AG08395 (cell line): ENCODE measurements around the gene SHROOM2.

Experiments used
- DNase-seq: peaks from one replicate; pipeline ENCODE4 v3.0.0; 2012; ENCODE audit warnings: mixed read lengths, low spot score

SHROOM2 gene

GRCh38 chrX:9899640-9900111 is 113.4 kb downstream of the SHROOM2 start:
- peak; percentile 31 for DNase-seq

DNA sequence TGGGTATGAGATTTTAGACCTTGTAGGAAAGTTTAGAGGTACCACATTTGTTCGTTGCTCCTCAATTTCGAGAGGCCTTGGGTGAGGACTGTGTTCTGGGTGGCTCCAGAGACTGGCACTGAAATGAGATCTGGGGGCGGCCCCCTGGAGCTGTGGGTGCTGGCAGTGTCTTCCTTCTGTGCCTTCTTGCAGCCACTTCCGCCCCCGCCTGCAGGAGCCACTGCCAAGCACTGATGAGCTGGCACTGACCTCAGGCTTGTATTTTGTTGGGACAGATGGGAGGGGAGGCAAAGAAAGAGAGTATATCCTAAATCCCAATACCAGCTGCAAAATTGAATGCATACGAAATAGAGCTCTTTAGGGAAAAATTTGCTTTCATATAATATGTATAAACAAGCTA is 116.4 kb downstream of the SHROOM2 start:
- DNase-seq, result no peak

- DNase-seq, result no peak
Measured at GRCh38 chrX:9903146-9903545, 116.9 kb downstream of the SHROOM2 start.

DNA sequence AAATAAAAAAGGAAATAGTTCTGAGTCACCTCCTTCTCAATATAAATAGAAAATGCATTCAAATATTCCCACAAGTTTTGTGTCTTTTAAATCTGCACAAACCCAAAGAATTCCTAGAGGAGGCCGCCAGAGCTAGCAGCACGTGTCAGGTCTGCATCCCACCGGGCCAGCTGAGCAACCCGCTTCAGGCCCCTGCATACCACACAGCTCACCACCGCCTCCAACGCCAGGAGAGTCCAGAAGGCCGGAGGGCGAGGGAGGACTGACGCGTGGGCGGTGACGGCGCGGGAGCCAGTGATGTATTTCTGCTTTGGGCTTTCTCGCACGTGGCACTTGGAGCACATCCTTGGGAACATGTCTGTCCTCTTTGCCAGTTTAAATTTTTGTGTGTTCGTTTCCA is 119.1 kb downstream of the SHROOM2 start:
- DNase-seq, result no peak

DNA sequence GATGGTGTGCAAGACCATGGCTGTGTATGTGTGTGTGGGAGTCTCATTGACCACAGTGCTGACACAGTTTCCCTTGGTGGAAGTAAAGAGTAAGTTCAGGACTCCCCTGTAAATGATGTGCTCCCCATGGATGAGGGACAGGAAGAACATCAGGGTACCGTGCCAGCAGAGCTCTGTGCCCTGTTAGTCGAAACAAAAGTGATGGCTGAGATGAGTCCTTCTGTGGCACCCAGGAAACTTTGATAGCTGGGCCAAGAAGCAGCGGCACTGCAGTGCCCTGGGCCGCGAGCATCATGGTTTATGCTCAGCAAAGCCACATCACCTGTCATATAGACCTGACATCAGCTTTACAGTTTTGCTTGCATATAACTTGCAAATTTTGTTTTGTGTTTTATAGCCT is 119.5 kb downstream of the SHROOM2 start:
- no peak for DNase-seq

- no peak for DNase-seq
Measured at GRCh38 chrX:9906919-9907318, 120.7 kb downstream of the SHROOM2 start.

- no peak for DNase-seq
Measured at GRCh38 chrX:9907645-9908387, 121.6 kb downstream of the SHROOM2 start.

DNA sequence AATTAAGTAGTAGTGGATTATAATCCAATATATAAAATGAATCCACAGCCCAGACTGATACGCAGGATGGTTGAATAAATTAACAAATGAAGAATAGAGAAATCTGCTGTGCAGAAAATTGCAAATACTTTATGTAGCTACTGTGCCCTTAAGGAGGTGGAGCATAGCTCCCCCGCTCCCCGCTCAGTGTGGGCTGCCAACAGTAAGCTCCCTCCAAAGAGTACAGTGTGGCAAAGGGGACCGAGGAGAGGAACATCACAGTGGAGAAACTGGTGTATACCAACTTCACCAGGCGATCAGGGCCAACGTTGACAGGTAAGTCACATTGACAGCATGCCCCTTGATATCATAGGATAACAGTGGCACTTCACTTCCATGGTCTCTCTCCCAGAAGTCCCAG is 123.0 kb downstream of the SHROOM2 start:
- no peak for DNase-seq

- peak; percentile 21 for DNase-seq
Measured at GRCh38 chrX:9911487-9911886, 125.3 kb downstream of the SHROOM2 start.

- no peak for DNase-seq
Measured at GRCh38 chrX:9912351-9913145, 126.3 kb downstream of the SHROOM2 start.

DNA sequence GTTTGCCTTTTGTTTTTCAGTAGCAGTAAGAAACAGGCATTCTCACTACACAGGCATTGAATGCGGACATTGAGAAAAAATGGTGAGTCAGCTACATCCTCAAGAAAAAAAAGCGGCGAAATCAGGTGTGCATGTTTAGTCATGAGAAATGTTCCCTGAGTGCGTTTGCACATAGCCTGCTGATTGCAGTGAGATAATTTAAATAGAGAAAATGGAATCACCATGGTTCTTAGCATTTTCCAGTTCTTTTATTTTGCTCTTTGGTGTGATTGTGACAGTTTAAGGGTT is 126.9 kb downstream of the SHROOM2 start:
- no peak for DNase-seq

- no peak for DNase-seq
Measured at GRCh38 chrX:9917861-9918260, 131.6 kb downstream of the SHROOM2 start.

DNA sequence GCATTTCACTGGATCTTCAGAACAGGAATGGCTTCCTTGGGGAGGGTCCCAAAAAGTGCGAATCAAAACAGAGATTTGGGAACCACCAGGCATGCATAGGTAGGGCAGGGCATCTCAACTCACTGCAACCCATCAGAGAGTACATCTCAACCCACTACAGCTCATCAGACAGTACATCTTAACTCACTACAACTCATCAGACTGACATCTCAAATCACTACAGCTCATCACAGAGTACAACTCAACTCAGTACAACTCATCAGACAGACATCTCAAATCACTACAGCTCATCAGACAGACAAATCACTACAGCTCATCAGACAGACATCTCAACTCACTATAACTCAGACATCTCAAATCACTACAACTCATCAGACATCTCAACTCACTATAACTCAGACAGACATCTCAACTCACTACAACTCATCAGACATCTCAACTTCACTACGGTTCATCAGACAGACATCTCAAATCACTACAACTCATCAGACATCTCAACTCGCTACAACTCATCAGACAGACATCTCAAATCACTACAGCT is 133.5 kb downstream of the SHROOM2 start:
- DNase-seq, result no peak

DNA sequence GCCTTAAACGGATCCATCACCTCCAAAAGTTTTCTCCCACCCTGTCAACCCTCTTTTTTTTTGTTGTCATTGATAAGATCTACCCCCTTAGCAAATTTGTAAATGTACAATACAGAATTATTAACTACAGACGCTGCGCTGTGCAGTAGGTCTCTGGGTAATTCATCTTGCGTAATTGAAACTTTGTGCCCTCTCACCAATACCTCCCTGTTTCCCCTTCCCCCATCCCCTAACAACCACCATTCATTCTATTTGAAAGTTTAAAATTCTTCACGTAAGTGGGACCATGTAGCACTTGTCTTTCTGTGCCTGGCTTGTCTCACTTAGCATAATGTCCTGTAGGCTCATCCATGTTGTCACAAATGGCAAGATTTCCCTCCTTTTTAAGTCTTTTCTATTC is 135.2 kb downstream of the SHROOM2 start:
- DNase-seq, result no peak

GRCh38 chrX:9923357-9923756 is 137.1 kb downstream of the SHROOM2 start:
- no peak for DNase-seq

GRCh38 chrX:9926002-9926401 is 139.8 kb downstream of the SHROOM2 start:
- DNase-seq, result no peak

DNA sequence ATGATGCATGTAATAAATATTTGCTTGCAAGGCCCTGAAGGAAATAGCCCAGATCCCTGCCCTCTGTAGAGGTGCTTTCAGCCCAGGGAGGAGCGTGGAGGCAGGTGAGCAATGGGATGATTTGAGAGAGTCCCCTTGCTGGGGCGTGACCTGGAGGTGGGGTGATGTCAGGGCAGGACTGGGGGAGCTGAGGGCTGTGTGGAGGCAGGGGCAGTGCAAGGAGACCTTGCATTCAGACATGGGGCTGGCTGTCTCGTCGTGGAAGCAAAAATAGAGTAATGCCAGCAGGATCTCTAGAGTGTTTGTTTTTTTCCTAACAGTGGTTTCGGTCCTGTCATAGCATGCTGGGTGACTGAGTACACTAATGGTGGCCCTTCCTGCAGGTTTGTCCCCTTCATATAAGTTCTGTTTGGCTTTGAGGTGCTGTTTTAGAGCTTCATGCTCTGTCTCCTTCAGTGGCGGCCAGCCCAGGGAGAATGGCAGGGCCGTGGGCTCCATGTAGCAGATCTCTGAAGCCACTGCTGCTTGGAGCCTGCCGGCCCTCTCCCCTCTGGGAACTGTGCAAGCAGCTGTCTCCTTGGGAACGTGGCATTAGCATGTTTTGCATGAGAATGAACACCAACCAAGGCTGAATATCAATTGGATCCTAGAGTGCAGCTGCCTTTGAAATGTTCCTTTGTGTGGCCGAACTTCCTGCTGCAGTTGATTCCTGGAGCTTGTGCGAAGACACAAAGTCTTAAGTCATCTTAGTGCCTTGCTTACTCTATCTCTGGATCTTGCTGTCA is 141.7 kb downstream of the SHROOM2 start:
- no peak for DNase-seq

GRCh38 chrX:9935436-9935835 is 149.2 kb downstream of the SHROOM2 start:
- no peak for DNase-seq

DNA sequence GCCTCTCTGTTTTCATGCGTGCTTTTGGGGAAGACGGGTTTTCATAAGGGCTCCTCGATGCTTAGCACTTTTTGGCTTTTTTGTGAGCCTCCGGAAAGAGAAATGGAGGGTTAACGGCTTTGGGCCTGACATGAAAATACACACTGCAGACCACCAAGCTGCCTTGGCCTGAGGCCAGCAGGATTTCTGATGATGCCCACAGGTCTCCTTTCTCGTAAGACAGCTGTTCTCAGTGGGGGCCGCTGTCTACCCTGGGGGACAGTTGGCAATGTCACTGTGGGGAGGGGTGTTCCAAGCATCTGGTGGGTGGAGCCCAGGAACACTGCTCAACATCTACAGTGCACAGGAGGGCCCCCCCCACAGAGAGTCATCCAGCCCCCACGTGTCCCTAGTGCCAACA is 151.5 kb downstream of the SHROOM2 start:
- DNase-seq, result no peak

- DNase-seq, result no peak
Measured at GRCh38 chrX:9938516-9938915, 152.3 kb downstream of the SHROOM2 start.

GRCh38 chrX:9940421-9940820 is 154.2 kb downstream of the SHROOM2 start:
- peak; percentile 18 for DNase-seq

DNA sequence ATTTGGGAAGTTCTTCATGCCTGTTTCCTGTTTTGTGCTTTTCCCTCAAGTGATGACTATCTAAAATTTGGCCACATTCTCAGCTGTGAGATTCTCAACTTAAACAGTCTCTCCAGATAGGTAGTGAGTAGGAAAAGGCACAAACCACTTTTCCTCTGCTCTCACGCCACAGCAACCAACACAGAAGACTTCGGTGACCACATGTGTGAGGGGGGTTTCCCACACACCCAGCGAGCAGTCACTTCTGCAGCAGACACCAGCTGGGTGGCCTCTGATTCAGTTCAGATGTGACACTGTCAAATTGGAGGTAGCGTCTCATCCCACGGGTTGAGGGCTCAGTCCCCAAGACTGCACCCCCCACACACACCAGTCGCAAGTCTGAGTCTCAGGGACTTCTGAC is 155.9 kb downstream of the SHROOM2 start:
- DNase-seq, result no peak

DNA sequence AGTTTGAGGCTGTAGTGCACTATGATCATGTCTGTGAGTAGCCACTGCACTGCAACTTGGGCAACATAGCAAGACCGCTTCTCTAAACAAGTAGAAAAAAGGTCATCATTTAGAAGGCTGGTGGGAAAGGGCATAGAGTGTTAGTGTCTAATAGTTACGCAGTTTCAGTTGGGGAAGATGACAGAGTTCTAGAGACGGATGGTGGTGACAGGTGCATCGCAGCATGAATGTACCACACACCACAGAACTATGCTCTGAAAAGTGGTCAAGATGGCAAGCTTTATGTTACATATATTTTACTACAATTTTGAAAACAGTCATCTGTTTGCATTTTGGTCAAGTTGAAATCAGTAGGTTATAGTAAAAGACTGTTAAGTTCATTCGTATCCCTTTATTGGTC is 157.2 kb downstream of the SHROOM2 start:
- DNase-seq, result no peak
